NT2/D1 (cell line): ENCODE results near the gene R3HCC1L.

Experiments
- YY1 ChIP-seq: IDR thresholded peaks from 2 replicates; pipeline ENCODE4 v1.6.1; 2011; ENCODE audit not compliant: insufficient read length, insufficient read depth
- ZNF274 ChIP-seq: IDR thresholded peaks from 2 replicates; pipeline ENCODE4 v1.6.1; 2011; ENCODE audit warnings: mild to moderate bottlenecking, low read depth, low read length

GRCh38 chr10:98244586-98244985 lies 110.1 kb downstream of the R3HCC1L start:
- TF ChIP-seq ZNF274 (no peak), YY1 (no peak)
